GM18858 (cell line): ENCODE data around the gene TSPO.
"Not testable (repeated sequence)": the region's sequence is repeated elsewhere in the genome, so short reads cannot be mapped to it uniquely, and the experiment has no call there.

Source experiments
- ATAC-seq: cut with Tn5 transposase; IDR thresholded peaks from one replicate; pipeline ENCODE4 v1.9.1; 2021; ENCODE audit not compliant: unreplicated experiment

Gene TSPO

GRCh38 chr22:43129426-43130425 lies 21.6 kb upstream of the TSPO start:
- ATAC-seq, result no peak

- ATAC-seq, result no peak
These were observed 19.4 kb upstream of the TSPO start for GRCh38 chr22:43131773-43132501.

DNA sequence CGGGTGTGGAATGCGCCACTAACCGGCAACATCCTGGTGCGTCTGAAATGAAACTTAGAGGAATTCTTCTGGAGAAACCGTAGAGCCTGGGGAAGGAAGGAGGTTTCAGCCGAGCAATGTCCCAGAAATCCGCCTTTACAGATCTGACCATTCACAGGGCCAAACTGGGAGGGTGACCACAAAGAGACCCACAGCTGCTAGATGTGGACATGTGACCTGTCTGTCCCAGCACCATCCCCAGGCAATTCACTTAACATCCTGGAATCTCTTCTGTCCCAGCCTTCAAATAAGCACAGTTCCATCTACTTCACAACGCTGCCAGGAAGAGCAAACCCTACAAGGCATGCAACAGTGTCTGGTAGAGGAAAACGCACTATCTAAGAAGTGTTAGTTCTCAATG lies 18.0 kb upstream of the TSPO start:
- ATAC-seq, result no peak

DNA sequence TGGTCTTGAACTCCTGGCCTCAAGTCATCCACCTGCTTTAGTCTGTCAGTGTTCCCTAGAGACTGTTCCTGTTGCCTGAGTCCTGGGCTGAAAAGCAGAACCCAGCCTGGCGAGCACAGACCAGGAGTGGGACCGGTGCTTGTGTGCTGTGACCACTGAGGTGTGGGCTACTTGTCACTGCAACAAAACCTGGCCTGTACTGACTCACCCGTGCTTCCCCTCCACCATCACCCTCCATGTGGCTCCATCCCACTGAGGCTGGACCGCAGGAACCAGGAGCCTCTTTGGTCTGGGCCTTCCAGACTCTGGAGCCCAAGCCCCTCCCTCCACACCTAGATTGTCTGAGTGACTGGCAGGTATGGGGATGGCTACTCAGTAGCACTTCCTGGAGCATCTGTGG lies 16.8 kb upstream of the TSPO start:
- no peak for ATAC-seq

- no peak for ATAC-seq
These were observed 15.8 kb upstream of the TSPO start for GRCh38 chr22:43135565-43135964.

GRCh38 chr22:43136255-43136654 lies 15.1 kb upstream of the TSPO start:
- ATAC-seq, result no peak

- ATAC-seq, result no peak
These were observed 14.6 kb upstream of the TSPO start for GRCh38 chr22:43136801-43137200.

- ATAC-seq, result no peak
These were observed 8.3 kb upstream of the TSPO start, which contains the start of gene MCAT for GRCh38 chr22:43142880-43143562. Gene MCAT (minus strand): TSS chr22:43143398. CDS start chr22:43143348, 50 bp downstream.

- ATAC-seq, result no peak
These were observed 6.4 kb upstream of the TSPO start for GRCh38 chr22:43144949-43145348.

- not testable (repeated sequence) for ATAC-seq
These were observed 6.0 kb upstream of the TSPO start for GRCh38 chr22:43145371-43145770.

- ATAC-seq, result not testable (repeated sequence)
These were observed 5.0 kb upstream of the TSPO start for GRCh38 chr22:43146332-43146731.

DNA sequence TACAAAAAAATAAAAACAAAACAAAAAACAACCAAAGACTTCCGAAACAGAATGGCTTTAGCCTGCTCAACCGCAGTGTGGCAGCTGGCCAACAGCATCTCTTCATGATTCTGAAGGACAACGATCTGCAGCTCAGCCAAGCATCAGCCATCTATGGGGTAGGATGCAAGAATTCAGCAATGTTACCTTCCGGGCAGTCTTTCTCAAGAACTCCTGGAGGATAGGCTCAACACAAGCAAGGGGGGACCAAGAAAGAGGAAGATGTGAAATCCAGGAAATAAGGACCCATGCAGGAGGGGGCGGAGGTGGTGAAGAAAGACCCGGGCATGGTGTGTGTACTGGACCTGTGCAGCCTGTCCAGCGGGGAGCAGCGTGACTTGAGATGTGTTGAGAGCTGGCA lies 3.5 kb upstream of the TSPO start:
- ATAC-seq, result no peak

DNA sequence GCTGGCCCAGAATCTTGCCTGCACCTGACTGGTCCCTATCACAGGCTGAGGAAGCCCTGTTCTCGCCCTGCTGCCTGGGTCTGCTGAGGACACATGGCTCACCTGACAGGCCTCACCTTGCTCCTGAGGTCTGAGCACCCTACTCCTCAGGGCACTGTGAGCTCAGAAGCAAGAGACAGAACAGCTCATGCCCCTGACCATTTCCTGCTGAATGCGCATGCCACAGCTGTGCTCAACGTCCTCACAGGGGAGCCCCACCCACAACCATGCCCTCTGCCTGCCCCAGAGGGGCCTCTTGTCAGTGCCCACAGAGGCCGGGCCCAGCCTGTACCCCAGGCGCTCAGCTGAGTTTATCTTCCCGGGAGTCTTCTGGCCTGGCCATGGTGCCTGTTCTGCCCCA lies 2.8 kb upstream of the TSPO start:
- no peak for ATAC-seq

GRCh38 chr22:43150731-43151206 lies 590 bp upstream of the TSPO start:
- no peak for ATAC-seq

- ATAC-seq, result no peak
These were observed 621 bp downstream of the TSPO start for GRCh38 chr22:43152003-43152356.

DNA sequence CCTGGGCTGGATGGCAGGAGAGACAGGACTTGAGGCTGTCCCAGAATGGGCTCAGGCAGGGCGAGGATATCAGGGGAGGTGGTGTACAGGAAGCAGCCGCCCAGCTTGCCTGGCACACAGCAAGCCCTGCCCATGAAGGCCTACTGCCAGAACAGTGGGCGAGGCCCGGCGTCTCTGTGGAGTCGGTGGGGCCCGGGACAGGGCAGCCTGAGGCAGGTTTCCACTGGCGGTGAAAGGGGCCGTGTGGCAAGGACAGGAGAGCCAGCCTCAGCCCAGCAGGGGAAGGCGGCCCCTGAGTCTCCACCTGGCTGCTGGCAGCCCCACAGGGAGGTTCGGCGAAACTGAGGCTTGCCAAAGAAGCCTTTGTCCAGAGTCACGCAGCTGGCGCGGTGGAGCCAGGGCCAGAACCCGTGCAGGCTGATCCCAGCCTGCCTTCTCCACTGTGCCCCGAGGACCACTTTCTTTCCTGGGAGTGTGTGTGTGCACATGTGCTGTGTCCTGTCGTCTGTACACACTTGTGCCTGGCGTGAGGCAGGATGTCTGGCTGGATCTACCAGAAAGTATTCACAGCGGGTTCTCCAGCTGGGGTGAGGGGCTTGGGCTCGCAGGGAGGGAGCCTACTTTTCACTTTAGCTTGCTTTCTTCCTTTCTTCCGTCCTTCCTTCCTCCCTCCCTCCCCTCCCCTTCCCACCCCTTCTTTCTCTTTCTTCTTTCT lies 1.2 kb downstream of the TSPO start:
- ATAC-seq, result no peak

DNA sequence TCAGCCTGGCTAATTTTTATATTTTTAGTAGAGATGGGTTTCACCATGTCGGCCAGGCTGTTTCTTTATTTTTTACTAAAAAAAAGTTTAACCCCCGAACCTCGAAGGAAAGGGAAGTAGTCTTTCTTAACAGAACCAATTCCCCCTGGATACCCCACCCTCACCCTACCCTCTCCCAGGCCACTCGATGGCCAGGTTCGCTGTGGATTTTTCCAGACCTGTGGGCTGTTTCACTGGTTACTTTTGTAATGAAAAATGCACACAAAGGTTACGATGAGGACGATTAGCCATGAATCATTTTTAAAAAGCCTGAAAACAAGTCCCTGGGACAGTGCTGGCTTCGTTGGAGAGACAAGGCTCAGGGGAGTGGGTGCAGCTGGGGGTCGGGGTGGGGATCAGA lies 2.5 kb downstream of the TSPO start:
- ATAC-seq, result no peak

DNA sequence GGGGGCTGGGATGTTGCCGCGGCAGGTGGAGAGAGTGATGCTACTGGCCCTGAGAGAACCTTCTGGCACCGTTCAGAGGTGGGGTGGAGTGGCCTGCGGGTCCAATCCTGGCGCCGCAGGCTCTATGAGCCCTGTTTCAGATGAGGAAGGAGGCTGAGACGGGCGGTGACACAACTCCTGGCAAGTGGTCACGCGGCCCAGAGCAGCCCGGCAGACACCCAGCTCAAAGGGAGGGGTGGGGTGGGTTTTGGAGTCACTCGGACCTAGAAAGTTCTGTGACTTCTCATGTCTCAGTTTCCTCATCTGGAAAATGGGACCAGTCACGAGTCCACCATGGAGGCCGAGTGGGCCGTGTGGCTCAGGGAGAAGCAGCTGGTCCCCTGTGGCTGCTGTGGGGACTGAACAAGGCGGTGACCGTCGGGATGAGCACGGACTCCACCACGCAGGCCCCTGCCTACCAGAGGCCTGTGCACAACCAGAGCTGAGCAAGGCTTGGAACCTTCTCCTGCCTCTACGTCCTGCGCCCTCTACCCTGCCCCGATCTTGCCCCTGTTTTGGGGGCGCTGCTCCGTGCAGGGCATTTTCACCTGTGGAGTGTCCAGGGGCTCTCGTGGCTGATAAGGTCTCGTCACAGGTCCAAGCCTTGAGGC lies 3.7 kb downstream of the TSPO start:
- ATAC-seq, result no peak

GRCh38 chr22:43155789-43156188 lies 4.4 kb downstream of the TSPO start:
- ATAC-seq, result no peak

GRCh38 chr22:43156413-43156812 lies 5.1 kb downstream of the TSPO start:
- no peak for ATAC-seq
